ENCODE data around the gene CNKSR3.

The CNKSR3 gene

DNA sequence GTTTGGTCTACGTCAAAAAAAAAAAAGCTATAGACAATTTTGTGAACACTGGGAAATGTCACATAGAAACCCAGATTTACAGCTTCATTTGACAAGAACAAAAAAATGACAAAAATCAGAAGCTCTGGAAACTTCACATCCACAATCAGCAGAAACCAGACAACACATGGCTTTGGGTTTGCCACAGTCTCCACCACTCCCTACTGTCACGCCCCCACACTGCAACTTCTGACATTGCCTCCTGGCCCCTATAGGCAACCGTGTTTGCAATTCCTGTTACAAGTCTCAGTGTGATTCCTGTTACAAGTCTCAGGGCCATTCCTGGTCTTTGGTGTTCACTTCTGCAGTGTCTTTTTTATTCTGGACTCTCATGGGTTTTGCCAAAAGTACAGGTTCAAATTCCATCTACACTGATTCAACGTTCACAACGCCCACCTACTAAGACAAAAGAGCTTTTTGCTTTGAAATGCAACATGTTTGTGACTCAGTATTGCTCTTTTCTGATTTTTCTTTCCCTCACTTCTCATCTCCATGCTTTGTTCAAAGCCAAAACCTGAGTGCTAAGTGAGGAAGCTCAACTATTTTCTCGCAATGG is 12.0 kb downstream of the CNKSR3 start:
- no peak for FAIRE-seq
- no peak for DNase-seq (ENCODE audit: insufficient read length, low spot score)
- TF ChIP-seq, protein P1, sequence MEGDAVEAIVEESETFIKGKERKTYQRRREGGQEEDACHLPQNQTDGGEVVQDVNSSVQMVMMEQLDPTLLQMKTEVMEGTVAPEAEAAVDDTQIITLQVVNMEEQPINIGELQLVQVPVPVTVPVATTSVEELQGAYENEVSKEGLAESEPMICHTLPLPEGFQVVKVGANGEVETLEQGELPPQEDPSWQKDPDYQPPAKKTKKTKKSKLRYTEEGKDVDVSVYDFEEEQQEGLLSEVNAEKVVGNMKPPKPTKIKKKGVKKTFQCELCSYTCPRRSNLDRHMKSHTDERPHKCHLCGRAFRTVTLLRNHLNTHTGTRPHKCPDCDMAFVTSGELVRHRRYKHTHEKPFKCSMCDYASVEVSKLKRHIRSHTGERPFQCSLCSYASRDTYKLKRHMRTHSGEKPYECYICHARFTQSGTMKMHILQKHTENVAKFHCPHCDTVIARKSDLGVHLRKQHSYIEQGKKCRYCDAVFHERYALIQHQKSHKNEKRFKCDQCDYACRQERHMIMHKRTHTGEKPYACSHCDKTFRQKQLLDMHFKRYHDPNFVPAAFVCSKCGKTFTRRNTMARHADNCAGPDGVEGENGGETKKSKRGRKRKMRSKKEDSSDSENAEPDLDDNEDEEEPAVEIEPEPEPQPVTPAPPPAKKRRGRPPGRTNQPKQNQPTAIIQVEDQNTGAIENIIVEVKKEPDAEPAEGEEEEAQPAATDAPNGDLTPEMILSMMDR (IDR thresholded peaks at IDR 0.05; ENCODE audit: insufficient read depth, missing control alignments) = no peak

DNA sequence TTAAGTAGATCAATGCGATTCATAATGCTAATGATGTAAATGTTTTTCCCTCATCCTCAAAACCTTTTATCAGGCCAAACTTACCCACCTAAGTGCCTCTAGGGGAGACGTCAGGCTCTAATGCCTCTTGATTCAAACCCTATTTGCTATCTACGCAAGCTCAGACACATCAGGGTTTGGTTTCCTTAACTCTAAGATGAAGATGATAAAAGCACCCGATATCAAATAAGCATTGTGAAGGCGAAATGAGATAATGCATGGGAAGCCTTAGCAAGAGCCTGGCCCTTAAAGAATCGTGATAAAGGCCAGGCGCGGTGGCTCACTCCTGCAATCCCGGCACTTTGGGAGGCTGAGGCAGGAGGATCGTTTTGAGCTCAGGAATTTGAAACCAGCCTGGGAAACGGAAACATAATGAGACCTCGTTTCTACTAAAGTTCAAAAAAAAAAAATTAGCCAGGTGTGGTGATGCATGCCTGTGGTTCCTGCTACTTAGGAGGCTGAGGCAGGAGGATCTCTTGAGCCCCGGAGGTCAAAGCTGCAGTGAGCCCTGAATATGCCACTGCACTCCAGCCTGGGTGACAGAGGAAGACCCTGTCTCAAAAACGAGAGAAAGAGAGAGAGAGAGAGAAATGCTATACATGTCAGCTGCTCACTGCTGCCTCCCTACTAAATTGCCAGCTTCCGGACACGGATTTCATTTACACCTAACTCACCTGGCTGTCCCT is 13.5 kb downstream of the CNKSR3 start:
- FAIRE-seq (no peak), DNase-seq (ENCODE audit: insufficient read length, low spot score) (no peak)
- TF ChIP-seq, protein P1 (IDR thresholded peaks at IDR 0.05; ENCODE audit: insufficient read depth, missing control alignments) = no peak

GRCh38 chr6:154496186-154496585 is 14.3 kb downstream of the CNKSR3 start:
- TF ChIP-seq, protein P1 (IDR thresholded peaks at IDR 0.05; ENCODE audit: insufficient read depth, missing control alignments) = no peak
- no peak for FAIRE-seq
- DNase-seq (ENCODE audit: insufficient read length, low spot score) = no peak

GRCh38 chr6:154494592-154495311 is 15.7 kb downstream of the CNKSR3 start:
- TF ChIP-seq, protein P1 (IDR thresholded peaks at IDR 0.05; ENCODE audit: insufficient read depth, missing control alignments) = no peak
- DNase-seq (ENCODE audit: insufficient read length, low spot score) = no peak
- FAIRE-seq = no peak

DNA sequence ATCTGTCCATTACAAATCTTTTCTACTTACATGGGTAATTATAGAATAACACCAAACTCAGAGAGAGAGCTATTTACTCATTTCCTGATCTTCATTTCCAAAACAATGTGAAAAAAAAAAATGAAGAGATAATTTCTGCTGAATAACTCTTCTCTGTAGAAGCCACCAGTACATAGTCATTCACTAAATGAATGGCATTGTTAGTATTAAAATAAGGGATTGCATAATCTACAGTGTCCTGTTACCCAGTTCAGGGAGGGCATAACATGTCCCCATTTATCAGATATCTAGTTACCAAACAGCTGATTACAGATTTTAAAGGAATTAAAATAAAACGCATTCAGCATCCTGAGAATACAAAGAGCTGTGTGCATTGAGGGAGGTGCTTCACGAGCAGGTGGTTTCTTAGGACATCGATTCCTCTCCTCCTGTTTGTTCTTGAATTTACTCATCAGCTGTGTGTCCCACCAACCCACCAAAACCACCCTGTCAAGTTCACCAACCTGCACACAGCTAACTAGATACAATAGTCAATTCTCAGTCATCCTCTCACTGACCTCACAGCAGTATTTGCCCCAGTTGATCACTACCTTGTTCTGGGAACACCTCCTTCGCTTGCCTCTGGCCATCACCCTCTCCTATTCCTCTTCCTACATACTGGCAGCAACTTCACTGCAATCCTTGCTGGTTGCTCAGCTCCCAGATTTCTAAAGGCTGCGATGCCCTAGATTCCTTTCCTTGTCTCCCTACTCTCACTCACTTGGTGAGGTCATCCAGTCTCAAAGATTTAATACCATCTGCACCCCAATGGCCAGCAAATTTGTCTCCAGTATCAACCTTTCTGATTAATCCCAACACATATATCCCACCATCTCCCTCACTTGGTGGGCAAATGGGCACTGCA is 18.7 kb downstream of the CNKSR3 start:
- FAIRE-seq (no peak), DNase-seq (ENCODE audit: insufficient read length, low spot score) (no peak)
- TF ChIP-seq, protein P1 (IDR thresholded peaks at IDR 0.05; ENCODE audit: insufficient read depth, missing control alignments) = no peak

DNA sequence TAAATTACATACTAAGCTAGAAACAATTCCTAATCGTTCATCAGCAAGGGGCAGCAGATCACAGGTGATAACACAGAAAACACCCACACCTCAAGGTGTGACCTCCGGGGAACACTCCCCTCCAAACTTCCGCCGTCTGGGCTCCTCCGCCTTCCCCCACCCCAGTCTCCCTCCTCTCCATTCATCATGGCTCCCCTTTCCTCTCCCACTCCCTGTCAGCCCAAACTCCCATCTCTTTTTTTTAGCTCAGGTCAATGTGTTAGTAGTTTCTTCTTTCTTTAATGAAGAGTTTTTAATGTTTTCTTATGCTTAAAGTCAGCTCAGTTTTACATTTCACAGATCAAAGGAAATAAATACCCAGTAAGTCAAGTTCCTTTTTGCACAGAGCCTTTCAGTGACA is 20.7 kb downstream of the CNKSR3 start:
- DNase-seq (ENCODE audit: insufficient read length, low spot score) = no peak
- TF ChIP-seq, protein P1 (IDR thresholded peaks at IDR 0.05; ENCODE audit: insufficient read depth, missing control alignments) = no peak
- FAIRE-seq = no peak

Measured in D721Med (cell line).